K562 (cell line): ENCODE results near the gene MTF1. TPM values are rescaled to one million over a fixed set of nuclear protein-coding genes. Genes with fewer than 3 reads are reported as not detected.

Experiments
- ATAC-seq: fragments of 200-7000 bp; cut with Tn5 transposase; 3 replicates; pipeline ENCODE4 v1.9.1; 2020; ENCODE audit warnings: moderate library complexity
- Bru-seq: library from RNA; stranded (reverse); fragments of 400-500 nt; gene quantifications from one replicate; lab custom pipeline; 2021; lab: Mats Ljungman, UMichigan
- BruChase-seq, 2 experiments: library from RNA; stranded (reverse); fragments of 400-500 nt; gene quantifications; one replicate each; lab custom pipeline; 2021; lab: Mats Ljungman, UMichigan
- BruUV-seq: library from RNA; stranded (reverse); fragments of 400-500 nt; replicated peaks from 2 replicates; lab custom pipeline; 2021; lab: Mats Ljungman, UMichigan
- CTCF ChIA-PET: fragments of 300-600 bp; formaldehyde crosslinking; extraction: SDS; loops from one replicate; lab custom pipeline; 2021; ENCODE audit warnings: low intra/inter-chr PET ratio; lab: Yijun Ruan, JAX
- POLR2A ChIA-PET: fragments of 300-600, 350-650 bp; sonication (Branson Sonifier 250); formaldehyde crosslinking; extraction: SDS; loops from one replicate; lab custom pipeline; 2021; ENCODE audit warnings: antibody characterized with exemption, inconsistent platforms; lab: Yijun Ruan, JAX
- DNase-seq, 4 experiments: peaks; one replicate each; pipeline versions ENCODE4 v3.0.0 to v3.0.0-alpha.2; 2011 to 2018; ENCODE audit warnings: low spot score in 3 of 4, mixed read lengths in 3 of 4; ENCODE audit errors: extremely low read depth in 1 of 4
- FAIRE-seq: peaks from 2 replicates; lab custom pipeline; 2011; peaks lifted over from hg19 to GRCh38; lab: Jason Lieb, UNC
- H2AFZ ChIP-seq: 2 replicates; pipeline ENCODE4 v1.6.0; 2011; ENCODE audit warnings: low read depth, low read length, control low read depth, inconsistent platforms
- H3K27ac ChIP-seq: fragments of 200-600 bp; 3 replicates; pipeline ENCODE4 v1.8.0; 2011; ENCODE audit warnings: low read depth, mild to moderate bottlenecking, control low read depth, inconsistent platforms, low read length, moderate library complexity, mixed read lengths; ENCODE audit errors: extremely low read depth
- H3K27me3 ChIP-seq, 2 experiments: fragments of 300-600 bp in 1 of 2; 2 replicates in 1 of 2; 3 replicates in 1 of 2; pipeline versions ENCODE4 v1.6.0 to v1.8.0; 2011; ENCODE audit warnings: inconsistent platforms in 2 of 2, low read length in 2 of 2, mild to moderate bottlenecking in 1 of 2, mixed read lengths in 1 of 2, moderate library complexity in 1 of 2; ENCODE audit not compliant: control insufficient read depth in 2 of 2, insufficient read depth in 2 of 2
- H3K36me3 ChIP-seq: fragments of 300-600 bp; 3 replicates; pipeline ENCODE4 v1.8.0; 2011; ENCODE audit warnings: mild to moderate bottlenecking, low read length, inconsistent platforms; ENCODE audit not compliant: control insufficient read depth, insufficient read depth
- H3K4me1 ChIP-seq, 2 experiments: fragments of 200-600 bp in 1 of 2; replicated peaks in 1 of 2; 2 replicates in 1 of 2; 3 replicates in 1 of 2; pipeline versions ENCODE4 v1.5.1 to v1.8.0; 2011; ENCODE audit warnings: inconsistent platforms in 2 of 2, low read length in 2 of 2, mild to moderate bottlenecking in 1 of 2, mixed read lengths in 1 of 2, moderate library complexity in 1 of 2; ENCODE audit not compliant: control insufficient read depth in 2 of 2, insufficient read depth in 2 of 2
- H3K4me2 ChIP-seq: 2 replicates; pipeline ENCODE4 v1.6.1; 2011; ENCODE audit warnings: low read length, control low read depth, inconsistent platforms, mixed read lengths; ENCODE audit not compliant: insufficient read depth
- H3K4me3 ChIP-seq: fragments of 200-600 bp; sonication (generic), shearing (Covaris generic); 2 replicates; pipeline ENCODE4 v1.5.1; 2016; ENCODE audit warnings: control low read depth, inconsistent platforms
- H3K79me2 ChIP-seq: fragments of 200-600 bp; 3 replicates; pipeline ENCODE4 v1.8.0; 2011; ENCODE audit warnings: low read length, inconsistent platforms; ENCODE audit not compliant: control insufficient read depth, insufficient read depth
- H3K9ac ChIP-seq, 2 experiments: 2 replicates each; pipeline versions ENCODE4 v1.6.0 to v1.6.1; 2011; ENCODE audit warnings: low read depth in 2 of 2, low read length in 2 of 2, control low read depth in 1 of 2, inconsistent platforms in 1 of 2, mild to moderate bottlenecking in 1 of 2, mixed read lengths in 1 of 2; ENCODE audit not compliant: insufficient read depth in 1 of 2
- H3K9me1 ChIP-seq: one replicate; pipeline ENCODE4 v1.6.0; 2011; ENCODE audit warnings: inconsistent platforms, mild to moderate bottlenecking, low read length, moderate library complexity; ENCODE audit not compliant: control insufficient read depth, insufficient read depth
- H3K9me3 ChIP-seq: replicated peaks from 2 replicates; pipeline ENCODE4 v1.5.1; 2011; ENCODE audit warnings: low read depth, low read length, inconsistent platforms; ENCODE audit not compliant: control insufficient read depth, insufficient read depth
- H4K20me1 ChIP-seq: replicated peaks from 2 replicates; pipeline ENCODE4 v1.6.1; 2011; ENCODE audit warnings: low read length, inconsistent platforms, mixed read lengths; ENCODE audit not compliant: control insufficient read depth, insufficient read depth
- FOXJ3 ChIP-seq: sonication (generic); formaldehyde crosslinking; IDR thresholded peaks from 2 replicates; pipeline ENCODE4 v1.4.0; 2020; ENCODE audit warnings: mild to moderate bottlenecking, missing genetic modification reagents
- MEIS2 ChIP-seq: fragments of 450-650 bp; IDR thresholded peaks from 2 replicates; pipeline ENCODE4 v1.6.1; 2014; ENCODE audit warnings: mild to moderate bottlenecking; ENCODE audit not compliant: partially characterized antibody
- WGBS: fragments of 100-300 bp; shearing (Covaris generic); methylation state at CpG from one replicate; pipeline ENCODE4 v1.1.6; 2016; ENCODE audit warnings: low coverage, mixed read lengths; ENCODE audit not compliant: insufficient coverage; ENCODE audit errors: missing lambda C conversion rate; 5-methylcytosine and 5-hydroxymethylcytosine counted together
- in situ Hi-C: fragments of 300-500 bp; cut with MboI; formaldehyde crosslinking; loops from 4 replicates; pipeline ENCODE4 v1.15.0; 2018; ENCODE audit warnings: inconsistent platforms, mixed read lengths
- intact Hi-C: fragments of 100-400 bp; cut with micrococcal nuclease; formaldehyde crosslinking; loops from 2 replicates; pipeline ENCODE4 v1.14.2; 2022
- long read RNA-seq, 3 experiments: library from polyadenylated mRNA in 2 of 3; library from RNA in 1 of 3; unstranded in 2 of 3; stranded (forward) in 1 of 3; transcript quantifications; one replicate each; pipeline ENCODE4 v2.0.0, GENCODE V29; 2019 to 2022
- polyA minus RNA-seq, 3 experiments: library from RNA; depleted of rRNA, polyadenylated mRNA; stranded (reverse); fragments of >200 nt; gene quantifications; 2 replicates each; pipeline ENCODE4 v1.2.3, GENCODE V29; 2011
- polyA plus RNA-seq, 8 experiments: library from polyadenylated mRNA; depleted of rRNA in 4 of 8; stranded (reverse) in 5 of 8; unstranded in 3 of 8; fragments of >200 nt; fragmentation: Nextera tagmentation in 2 of 8; fragmentation: Illumina TruSeq in 1 of 8; extraction: Ambion mirVana in 2 of 8; extraction: Trizol in 1 of 8; gene quantifications; 2 replicates each; pipeline versions ENCODE4 v1.2.1 to v1.2.3, GENCODE V29; 2011 to 2014; ENCODE audit warnings: inconsistent platforms in 1 of 8, missing spikeins in 1 of 8
- total RNA-seq, 7 experiments: library from RNA; depleted of rRNA in 6 of 7; stranded (reverse); fragments of >200 nt in 6 of 7; fragmentation: Illumina TruSeq in 2 of 7; extraction: Trizol in 2 of 7; gene quantifications; 2 replicates each; pipeline versions ENCODE4 v1.2.1 to v1.2.3, GENCODE V29; 2011 to 2021; ENCODE audit warnings: low replicate concordance in 1 of 7
- TF ChIP-seq, protein P1 (sequence below): sonication (generic); formaldehyde crosslinking; IDR thresholded peaks from 2 replicates; pipeline ENCODE4 v1.8.0; 2022; ENCODE audit warnings: missing genetic modification reagents, mild to moderate bottlenecking, borderline replicate concordance
- TF ChIP-seq, protein P2 (sequence below): fragments of 250-450 bp; sonication (Bioruptor Pico); IDR thresholded peaks from 2 replicates; pipeline ENCODE4 v1.4.0; 2020; ENCODE audit warnings: mild to moderate bottlenecking, moderate library complexity
- TF ChIP-seq, protein P3 (sequence below): fragments of 250-450 bp; sonication (Bioruptor Pico); IDR thresholded peaks from 2 replicates; pipeline ENCODE4 v1.5.0; 2022; ENCODE audit warnings: mild to moderate bottlenecking

Gene MTF1
- total RNA-seq (2011; cell fraction: chromatin; rRNA removed; ENCODE audit: low replicate concordance): 31.8 and 48.9 TPM in 2 replicates
- 9.0 and 9.3 TPM in 2 replicates for total RNA-seq (2011; cell fraction: nucleolus; rRNA removed)
- total RNA-seq (2011; cell fraction: nucleoplasm; rRNA removed): 11.7 and 13.0 TPM in 2 replicates
- total RNA-seq (2014; rRNA removed) (1.1 and 2.6 TPM in 2 replicates), total RNA-seq (2014; rRNA removed; fragmentation: Illumina TruSeq; extraction: Trizol) (6.7 and 7.1 TPM in 2 replicates), total RNA-seq (2015; rRNA removed; fragmentation: Illumina TruSeq; extraction: Trizol) (4.3 and 4.4 TPM in 2 replicates), total RNA-seq (2021) (11.3 and 12.2 TPM in 2 replicates), polyA plus RNA-seq (2011; rRNA removed) (4.8 and 5.1 TPM in 2 replicates), polyA plus RNA-seq (2014; fragmentation: Illumina TruSeq; extraction: Trizol) (5.2 and 6.1 TPM in 2 replicates), polyA plus RNA-seq (2014; fragmentation: Nextera tagmentation; extraction: Ambion mirVana) (1 to 10 TPM; 1.9 to 2.4 TPM), polyA plus RNA-seq (2014; rRNA removed) (2.9 and 3.6 TPM in 2 replicates), polyA minus RNA-seq (2011; rRNA and poly(A)+ RNA removed) (16.1 and 36.5 TPM in 2 replicates), Bru-seq, nascent RNA (percentile 75 among the genes with signal in this experiment), BruChase-seq, experiment 1, labeled RNA remaining after a 2-hour chase (percentile 80 among the genes with signal in this experiment), BruChase-seq, experiment 2, labeled RNA remaining after a 6-hour chase (percentile 80 among the genes with signal in this experiment)
- polyA plus RNA-seq (2011; cell fraction: cytosol; rRNA removed): 3.1 and 4.5 TPM in 2 replicates
- polyA plus RNA-seq (2011; cell fraction: nucleus; rRNA removed): 5.0 and 7.5 TPM in 2 replicates
- polyA plus RNA-seq (2012): 2.3 and 5.2 TPM in 2 replicates
- 2.8 and 3.1 TPM in 2 replicates for polyA minus RNA-seq (2011; cell fraction: cytosol; rRNA and poly(A)+ RNA removed)
- 3.2 and 6.2 TPM in 2 replicates for polyA minus RNA-seq (2011; cell fraction: nucleus; rRNA and poly(A)+ RNA removed)
- long read RNA-seq, experiment 1, full-length matches to known transcripts: 2 of 14 reads
- long read RNA-seq, experiment 1, partial matches to known transcripts: 5 of 14 reads
- long read RNA-seq, experiment 1, other reads (novel, unspliced or antisense): 7 of 14 reads
- long read RNA-seq, experiment 2, full-length matches to known transcripts: 2 of 9 reads
- long read RNA-seq, experiment 2, partial matches to known transcripts: 3 of 9 reads
- long read RNA-seq, experiment 2, other reads (novel, unspliced or antisense): 4 of 9 reads
- long read RNA-seq, experiment 3, full-length matches to known transcripts: 2 of 4 reads
- long read RNA-seq, experiment 3, partial matches to known transcripts: 2 of 4 reads
- long read RNA-seq, experiment 3, other reads (novel, unspliced or antisense): 0 of 4 reads

DNA sequence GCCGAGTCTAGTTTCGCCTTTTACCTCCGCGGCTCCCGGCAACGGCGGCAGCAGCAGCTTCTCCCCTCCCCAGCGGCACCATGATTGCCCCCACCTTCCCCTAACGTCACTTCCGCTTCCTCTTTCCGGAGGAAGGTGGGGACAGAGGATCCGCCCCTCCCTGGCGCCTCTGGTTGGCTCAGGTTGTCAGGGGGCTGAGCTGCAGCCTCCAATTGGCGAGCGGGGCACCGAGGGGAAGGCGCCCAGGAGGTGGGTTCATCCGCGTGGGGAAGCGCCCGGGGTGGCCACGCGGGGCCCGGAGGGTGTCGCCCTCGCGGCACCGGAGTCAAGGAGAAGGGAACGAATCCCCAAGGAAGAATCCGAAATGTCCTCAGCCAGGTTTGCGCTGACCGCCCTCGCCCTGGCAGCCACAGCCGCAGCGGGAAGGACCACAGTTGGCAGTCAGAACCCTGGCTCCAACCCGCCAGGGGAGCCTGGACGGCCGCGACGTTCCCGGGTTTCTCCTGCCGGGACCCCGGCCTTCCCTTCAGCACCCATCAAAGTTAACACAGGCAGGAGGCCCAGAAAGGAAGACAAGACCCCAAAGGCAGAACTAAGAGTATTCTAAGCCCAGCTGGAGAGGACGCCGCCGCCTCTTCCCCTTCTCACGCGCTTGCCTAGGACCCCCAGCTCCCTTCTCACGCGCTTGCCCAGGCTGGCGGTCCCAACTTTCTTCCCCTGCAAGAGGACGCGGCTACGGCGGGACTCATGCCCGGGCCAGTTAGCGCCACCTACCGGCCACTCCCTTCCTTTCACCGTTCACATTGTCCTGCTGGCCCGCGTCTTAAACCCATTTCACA lies at the start of gene MTF1:
Gene MTF1, minus strand, starts transcription at position 86 of the 839 bp plus-strand sequence. CDS start 1,934 bp downstream, outside the sequence.
- BruUV-seq: TSS peak; percentile 95
- Histone ChIP-seq H3K79me2 (peaks cover 33% of the 10 kb centered on the region), H3K4me3 (peak within 1 kb of the TSS; percentile 97), H3K27ac (peak within 1 kb of the TSS; percentile 81), H3K9me1 (no peaks in the 10 kb centered on the region), H4K20me1 (0 out of 2 replicates have a peak, but pooled peaks cover 5% of the 10 kb centered on the region), H3K27me3 (no peaks in the 10 kb centered on the region; a peak in 1 of 5 replicates), H2AFZ (peak within 1 kb of the TSS; percentile 84), H3K9ac (peak within 1 kb of the TSS; percentile 90 to 98), H3K4me1 (peaks cover 21 to 22% of the 10 kb centered on the region in 2 experiments; a peak in 4 of 5 replicates), H3K36me3 (peaks cover 40% of the 10 kb centered on the region), H3K4me2 (peak within 1 kb of the TSS; percentile 98), H3K9me3 (no peaks in the 10 kb centered on the region)
- under 1% methylated on average over 59 of the region's 61 CpGs for WGBS
- ChIA-PET POLR2A (interaction anchor here (0.6 to 2.4 kb wide), 16 partner anchors 9 to 171 kb away, joined by 3 to 14 read pairs (median 4); partner anchors contain the start of genes C1orf122 and YRDC), CTCF (interaction anchor here (0.6 kb wide), 2 partner anchors 48 to 346 kb away, joined by 3 read pairs; no protein-coding TSS in a partner anchor)
- intact Hi-C loops: loop anchor here (2.0 kb wide), 2 partner anchors 49 to 167 kb away; partner anchors contain the start of gene CDCA8
- FAIRE-seq (peak; percentile 96), ATAC-seq (peak; percentile 99), DNase-seq (peak; percentile 99 to 100 (median 99))
- in situ Hi-C loops: no loop called here
- TF ChIP-seq MEIS2 (no peak), FOXJ3 (CRISPR knock-in tag) (no peak)
- TF ChIP-seq, protein P1, sequence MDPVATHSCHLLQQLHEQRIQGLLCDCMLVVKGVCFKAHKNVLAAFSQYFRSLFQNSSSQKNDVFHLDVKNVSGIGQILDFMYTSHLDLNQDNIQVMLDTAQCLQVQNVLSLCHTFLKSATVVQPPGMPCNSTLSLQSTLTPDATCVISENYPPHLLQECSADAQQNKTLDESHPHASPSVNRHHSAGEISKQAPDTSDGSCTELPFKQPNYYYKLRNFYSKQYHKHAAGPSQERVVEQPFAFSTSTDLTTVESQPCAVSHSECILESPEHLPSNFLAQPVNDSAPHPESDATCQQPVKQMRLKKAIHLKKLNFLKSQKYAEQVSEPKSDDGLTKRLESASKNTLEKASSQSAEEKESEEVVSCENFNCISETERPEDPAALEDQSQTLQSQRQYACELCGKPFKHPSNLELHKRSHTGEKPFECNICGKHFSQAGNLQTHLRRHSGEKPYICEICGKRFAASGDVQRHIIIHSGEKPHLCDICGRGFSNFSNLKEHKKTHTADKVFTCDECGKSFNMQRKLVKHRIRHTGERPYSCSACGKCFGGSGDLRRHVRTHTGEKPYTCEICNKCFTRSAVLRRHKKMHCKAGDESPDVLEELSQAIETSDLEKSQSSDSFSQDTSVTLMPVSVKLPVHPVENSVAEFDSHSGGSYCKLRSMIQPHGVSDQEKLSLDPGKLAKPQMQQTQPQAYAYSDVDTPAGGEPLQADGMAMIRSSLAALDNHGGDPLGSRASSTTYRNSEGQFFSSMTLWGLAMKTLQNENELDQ: no peak
- TF ChIP-seq, protein P2, sequence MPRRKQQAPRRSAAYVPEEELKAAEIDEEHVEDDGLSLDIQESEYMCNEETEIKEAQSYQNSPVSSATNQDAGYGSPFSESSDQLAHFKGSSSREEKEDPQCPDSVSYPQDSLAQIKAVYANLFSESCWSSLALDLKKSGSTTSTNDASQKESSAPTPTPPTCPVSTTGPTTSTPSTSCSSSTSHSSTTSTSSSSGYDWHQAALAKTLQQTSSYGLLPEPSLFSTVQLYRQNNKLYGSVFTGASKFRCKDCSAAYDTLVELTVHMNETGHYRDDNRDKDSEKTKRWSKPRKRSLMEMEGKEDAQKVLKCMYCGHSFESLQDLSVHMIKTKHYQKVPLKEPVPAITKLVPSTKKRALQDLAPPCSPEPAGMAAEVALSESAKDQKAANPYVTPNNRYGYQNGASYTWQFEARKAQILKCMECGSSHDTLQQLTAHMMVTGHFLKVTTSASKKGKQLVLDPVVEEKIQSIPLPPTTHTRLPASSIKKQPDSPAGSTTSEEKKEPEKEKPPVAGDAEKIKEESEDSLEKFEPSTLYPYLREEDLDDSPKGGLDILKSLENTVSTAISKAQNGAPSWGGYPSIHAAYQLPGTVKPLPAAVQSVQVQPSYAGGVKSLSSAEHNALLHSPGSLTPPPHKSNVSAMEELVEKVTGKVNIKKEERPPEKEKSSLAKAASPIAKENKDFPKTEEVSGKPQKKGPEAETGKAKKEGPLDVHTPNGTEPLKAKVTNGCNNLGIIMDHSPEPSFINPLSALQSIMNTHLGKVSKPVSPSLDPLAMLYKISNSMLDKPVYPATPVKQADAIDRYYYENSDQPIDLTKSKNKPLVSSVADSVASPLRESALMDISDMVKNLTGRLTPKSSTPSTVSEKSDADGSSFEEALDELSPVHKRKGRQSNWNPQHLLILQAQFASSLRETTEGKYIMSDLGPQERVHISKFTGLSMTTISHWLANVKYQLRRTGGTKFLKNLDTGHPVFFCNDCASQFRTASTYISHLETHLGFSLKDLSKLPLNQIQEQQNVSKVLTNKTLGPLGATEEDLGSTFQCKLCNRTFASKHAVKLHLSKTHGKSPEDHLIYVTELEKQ (CRISPR knock-in tag): no peak
- TF ChIP-seq, protein P3, sequence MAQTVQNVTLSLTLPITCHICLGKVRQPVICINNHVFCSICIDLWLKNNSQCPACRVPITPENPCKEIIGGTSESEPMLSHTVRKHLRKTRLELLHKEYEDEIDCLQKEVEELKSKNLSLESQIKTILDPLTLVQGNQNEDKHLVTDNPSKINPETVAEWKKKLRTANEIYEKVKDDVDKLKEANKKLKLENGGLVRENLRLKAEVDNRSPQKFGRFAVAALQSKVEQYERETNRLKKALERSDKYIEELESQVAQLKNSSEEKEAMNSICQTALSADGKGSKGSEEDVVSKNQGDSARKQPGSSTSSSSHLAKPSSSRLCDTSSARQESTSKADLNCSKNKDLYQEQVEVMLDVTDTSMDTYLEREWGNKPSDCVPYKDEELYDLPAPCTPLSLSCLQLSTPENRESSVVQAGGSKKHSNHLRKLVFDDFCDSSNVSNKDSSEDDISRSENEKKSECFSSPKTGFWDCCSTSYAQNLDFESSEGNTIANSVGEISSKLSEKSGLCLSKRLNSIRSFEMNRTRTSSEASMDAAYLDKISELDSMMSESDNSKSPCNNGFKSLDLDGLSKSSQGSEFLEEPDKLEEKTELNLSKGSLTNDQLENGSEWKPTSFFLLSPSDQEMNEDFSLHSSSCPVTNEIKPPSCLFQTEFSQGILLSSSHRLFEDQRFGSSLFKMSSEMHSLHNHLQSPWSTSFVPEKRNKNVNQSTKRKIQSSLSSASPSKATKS (CRISPR knock-in tag): no peak
